T-helper 2 cell (primary cell): ENCODE results near the gene KRTAP4-6.
"Not testable (repeated sequence)": the region's sequence is repeated elsewhere in the genome, so short reads cannot be mapped to it uniquely, and the experiment has no call there.

Experiments used
- DNase-seq, 5 experiments: peaks; one replicate each; pipeline versions ENCODE4 v3.0.0 to v3.0.0-alpha.2; 2012 to 2022

The KRTAP4-6 gene

DNA sequence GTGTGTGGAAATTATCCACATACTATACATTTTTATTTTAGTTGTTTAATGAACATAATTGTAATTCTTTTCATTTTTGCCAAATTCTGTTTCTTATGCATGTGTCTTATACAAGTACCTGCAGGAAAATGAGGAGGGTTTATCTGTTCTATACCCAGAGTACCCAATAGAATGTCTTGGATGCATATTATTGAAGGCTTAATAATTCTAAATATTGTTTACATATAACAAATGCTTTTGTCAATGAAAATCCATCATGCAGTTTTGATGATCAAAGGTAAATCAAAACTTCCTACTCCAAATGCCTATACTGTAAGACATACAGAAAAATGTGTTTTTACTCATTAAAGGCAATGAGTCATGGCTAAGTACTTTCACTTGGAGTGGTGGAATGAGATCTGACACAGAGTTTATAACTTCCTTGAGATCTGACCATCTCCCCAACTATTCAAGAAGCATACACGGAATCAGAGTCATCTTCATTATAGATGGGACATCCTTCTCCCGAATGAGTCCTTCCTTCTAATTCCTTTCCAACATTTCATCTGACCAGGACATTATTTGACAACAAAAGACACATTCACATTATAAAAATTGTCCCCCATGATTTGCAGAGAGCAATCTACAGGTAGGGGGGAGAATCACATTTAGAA is 35.8 kb downstream of the KRTAP4-6 start:
- DNase-seq: not testable (repeated sequence)

DNA sequence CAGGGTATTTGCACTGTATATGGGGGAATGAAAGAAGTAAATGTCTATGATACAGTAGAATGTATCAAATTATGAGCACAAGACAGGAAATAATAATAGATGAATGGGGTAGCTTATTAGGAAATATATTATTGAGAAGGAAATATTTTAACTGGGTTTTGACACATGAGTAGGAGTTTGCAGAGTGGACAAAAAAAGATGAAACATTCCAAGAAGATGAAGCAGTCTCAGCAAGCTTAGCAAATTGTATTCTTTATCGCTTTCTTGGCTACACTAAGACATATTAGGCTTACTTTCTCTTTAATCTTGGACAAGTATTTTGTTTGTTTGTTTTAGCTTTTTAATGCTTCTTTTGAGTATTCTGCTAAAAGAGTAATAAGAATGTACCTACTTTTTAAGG is 36.4 kb downstream of the KRTAP4-6 start:
- no peak for DNase-seq

DNA sequence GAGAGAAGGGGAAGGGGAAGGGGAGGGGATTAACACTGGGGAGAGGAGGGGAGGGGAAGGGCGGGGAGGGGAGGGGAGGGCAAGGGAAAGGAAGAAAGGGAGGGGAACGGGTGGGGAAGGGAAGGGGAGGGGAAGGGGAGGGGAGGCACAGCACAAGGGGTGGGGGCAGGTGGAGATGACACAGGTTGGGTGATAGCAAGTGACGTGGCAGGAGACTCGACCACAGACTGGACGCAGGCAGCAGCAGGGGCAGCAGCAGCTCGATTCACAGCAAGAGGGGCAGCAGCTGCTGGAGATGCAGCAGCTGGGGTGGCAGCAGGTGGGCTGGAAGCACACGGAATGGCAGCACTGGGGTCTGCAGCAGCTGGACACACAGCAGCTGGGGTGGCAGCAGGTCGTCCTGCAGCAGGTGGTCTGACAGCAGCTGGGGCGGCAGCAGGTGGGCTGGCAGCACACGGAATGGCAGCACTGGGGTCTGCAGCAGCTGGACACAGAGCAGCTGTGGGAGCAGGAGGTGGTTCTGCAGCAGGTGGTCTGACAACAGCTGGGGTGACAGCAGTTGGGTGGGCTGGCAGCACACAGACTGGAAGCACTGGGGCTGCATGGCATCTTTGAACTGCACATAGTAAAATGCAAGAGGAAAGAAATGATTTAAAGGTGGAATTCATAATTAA is 38.6 kb downstream of the KRTAP4-6 start, which contains the start of gene KRTAP4-16:
KRTAP4-16 (minus strand) TSS at position 624 of the 674 bp plus-strand sequence; CDS start at position 624, 0 bp downstream.
- no peak for DNase-seq

DNA sequence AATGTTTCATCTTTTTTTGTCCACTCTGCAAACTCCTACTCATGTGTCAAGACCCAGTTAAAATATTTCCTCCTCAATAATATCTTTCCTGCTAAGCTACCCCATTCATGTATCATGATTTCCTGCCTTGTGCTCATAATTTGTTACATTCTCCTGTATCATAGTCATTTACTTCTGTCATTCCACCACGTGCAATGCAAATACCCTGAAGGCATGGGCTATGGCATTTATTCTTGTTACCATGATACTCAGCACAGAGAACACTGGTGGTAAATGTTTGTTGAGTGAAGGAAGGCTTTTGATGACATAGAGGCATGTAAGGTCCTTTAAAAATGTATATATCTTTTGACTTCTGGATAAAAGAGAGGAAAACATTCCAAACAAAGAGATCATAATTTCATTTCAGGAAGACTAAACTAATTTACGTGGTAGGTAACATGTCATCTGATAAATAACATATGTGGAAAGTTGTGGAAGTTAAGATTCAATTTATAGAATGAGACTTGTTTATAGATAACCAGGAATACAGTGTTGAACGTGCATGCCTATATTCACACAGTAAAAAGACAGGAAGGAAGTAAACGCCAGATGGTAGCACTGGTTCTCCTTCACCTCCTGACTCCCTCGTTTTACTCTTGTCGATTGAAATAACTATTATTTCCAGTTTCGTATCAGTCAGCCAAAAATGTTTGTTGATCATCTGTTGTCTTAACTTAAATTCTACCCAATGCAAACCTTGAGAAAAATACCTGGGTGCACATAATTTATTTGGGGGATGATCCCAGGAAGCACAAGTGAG is 40.5 kb downstream of the KRTAP4-6 start:
- DNase-seq: not testable (repeated sequence)

DNA sequence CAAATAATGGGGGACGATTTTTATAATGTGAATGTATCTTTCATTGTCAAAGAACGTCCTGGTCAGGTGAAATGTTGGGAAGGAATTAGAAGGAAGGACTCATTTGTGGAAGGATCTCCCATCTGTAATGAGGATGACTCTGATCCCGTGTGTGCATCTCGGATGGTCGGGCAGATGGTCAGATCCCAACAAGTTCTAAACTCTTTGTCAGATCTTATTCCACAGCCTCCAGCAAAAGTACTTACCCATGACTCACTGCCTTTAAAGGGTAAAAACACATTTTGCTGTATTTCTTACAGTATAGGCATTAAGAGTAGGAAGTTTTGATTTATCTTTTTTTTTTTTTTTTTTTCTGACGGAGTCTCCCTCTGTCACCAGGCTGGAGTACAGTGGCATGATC is 41.9 kb downstream of the KRTAP4-6 start:
- no peak for DNase-seq

DNA sequence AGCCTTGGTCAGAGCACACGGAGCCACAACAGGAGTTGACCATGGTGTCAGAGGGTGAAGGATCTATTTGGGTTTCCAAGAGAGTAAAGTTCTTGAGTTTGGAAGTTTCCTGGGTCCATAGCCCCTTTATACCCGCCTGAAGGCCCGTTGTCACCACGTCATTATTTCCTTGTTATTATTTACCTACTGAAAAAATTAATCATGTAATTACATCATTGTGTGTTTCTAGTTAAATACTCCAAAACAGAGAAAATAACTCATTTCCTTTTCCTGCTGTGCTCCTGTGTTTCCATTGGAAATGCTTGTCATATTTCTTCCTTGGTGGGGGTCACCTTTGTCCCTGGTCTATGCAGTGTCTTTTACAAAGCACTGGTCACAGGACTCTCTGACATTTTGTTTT is 42.3 kb downstream of the KRTAP4-6 start, which contains the start of gene KRTAP4-8:
KRTAP4-8 (minus strand) TSS at position 101 of the 400 bp plus-strand sequence; CDS start at position 43, 58 bp downstream.
- no peak for DNase-seq

DNA sequence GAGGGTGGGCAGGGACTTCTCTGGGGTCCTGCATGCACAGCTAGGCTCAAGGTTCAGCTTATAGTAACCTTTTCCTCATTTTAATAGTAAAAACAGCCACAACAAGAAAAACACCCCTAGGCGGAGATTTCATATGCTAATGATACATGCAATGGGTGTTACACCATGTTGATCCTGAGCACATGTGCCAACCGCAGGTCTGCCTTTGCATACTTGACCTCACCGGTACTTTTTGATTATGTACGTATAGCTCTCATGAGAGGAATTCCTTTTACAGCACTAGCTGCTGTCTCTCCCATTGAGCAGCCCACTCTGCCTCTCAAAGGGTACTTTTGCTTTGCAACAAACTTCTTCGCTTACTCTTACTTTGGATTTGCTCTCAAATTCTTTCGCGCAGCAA is 44.3 kb downstream of the KRTAP4-6 start:
- no peak for DNase-seq
